ENCODE measurements around the gene TRIML1. TPM values are rescaled to one million over a fixed set of nuclear protein-coding genes. Genes with fewer than 3 reads are reported as not detected.

Gene TRIML1
- total RNA-seq, 4 donors from 2014 or later: not detected

DNA sequence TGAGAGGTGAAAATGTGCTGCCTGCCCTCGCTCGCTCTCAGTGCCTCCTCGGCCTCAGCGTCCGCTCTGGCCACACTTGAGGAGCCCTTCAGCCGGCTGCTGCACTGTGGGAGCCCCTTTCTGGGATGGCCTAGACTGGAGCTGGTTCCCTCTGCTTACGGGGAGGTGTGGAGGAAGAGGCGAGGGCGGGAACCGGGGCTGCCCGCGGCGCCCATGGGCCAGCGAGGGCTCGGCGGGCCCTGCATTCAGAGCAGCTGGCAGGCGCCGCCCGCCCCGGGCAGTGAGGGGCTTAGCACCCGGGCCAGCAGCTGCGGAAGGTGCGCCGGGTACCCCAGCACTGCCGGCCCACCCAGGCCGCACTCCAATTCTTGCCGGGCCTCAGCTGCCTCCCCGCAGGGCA lies 39.6 kb downstream of the TRIML1 start:
- no peaks in the 10 kb centered on the region for H3K36me3 ChIP-seq
- no peak overlapping the region for H3K27ac ChIP-seq
- WGBS, 2 donors: 93 to 96% methylated on average over 7 to 28 of the region's 28 CpGs
- no peaks in the 10 kb centered on the region for H3K4me1 ChIP-seq
- no peaks in the 10 kb centered on the region for H3K27me3 ChIP-seq
- H3K4me3 ChIP-seq: no peak overlapping the region
- DNase-seq (ENCODE audit: low spot score in 2 of 2): no peak
- TF ChIP-seq POLR2A (IDR thresholded peaks at IDR 0.05) (no peak), EP300 (IDR thresholded peaks at IDR 0.05) (no peak)
- peaks cover 0 to 3% (median 0%) of the 10 kb centered on the region in 4 donors for H3K9me3 ChIP-seq

DNA sequence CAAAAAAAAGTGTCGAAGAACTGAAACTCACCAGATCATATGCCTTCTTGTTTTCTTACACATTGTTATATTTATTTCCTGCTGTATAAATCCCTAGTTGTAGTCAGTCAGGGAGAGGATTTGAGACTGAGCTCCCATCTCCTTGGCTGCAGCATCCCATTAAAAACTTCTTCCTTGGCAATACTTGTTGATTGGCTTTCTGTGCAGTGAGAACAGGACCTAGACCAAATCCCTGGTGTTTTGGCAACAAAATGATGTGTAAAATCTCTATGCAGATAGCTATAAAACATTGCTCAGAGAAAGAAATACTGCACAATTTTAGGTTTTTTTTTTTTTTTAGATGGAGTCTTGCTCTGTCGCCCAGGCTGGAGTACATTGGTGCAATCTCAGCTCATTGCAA lies 47.9 kb downstream of the TRIML1 start:
- Histone ChIP-seq H3K36me3 (no peaks in the 10 kb centered on the region), H3K27ac (no peak overlapping the region), H3K9me3 (peaks cover 0 to 7% (median 0%) of the 10 kb centered on the region in 4 donors), H3K27me3 (no peaks in the 10 kb centered on the region), H3K4me1 (no peaks in the 10 kb centered on the region), H3K4me3 (no peak overlapping the region)
- no peak for DNase-seq (ENCODE audit: low spot score in 2 of 2)
- WGBS, 2 donors: 81 to 84% methylated on average over 2 of the region's 2 CpGs
- TF ChIP-seq, protein P1, sequence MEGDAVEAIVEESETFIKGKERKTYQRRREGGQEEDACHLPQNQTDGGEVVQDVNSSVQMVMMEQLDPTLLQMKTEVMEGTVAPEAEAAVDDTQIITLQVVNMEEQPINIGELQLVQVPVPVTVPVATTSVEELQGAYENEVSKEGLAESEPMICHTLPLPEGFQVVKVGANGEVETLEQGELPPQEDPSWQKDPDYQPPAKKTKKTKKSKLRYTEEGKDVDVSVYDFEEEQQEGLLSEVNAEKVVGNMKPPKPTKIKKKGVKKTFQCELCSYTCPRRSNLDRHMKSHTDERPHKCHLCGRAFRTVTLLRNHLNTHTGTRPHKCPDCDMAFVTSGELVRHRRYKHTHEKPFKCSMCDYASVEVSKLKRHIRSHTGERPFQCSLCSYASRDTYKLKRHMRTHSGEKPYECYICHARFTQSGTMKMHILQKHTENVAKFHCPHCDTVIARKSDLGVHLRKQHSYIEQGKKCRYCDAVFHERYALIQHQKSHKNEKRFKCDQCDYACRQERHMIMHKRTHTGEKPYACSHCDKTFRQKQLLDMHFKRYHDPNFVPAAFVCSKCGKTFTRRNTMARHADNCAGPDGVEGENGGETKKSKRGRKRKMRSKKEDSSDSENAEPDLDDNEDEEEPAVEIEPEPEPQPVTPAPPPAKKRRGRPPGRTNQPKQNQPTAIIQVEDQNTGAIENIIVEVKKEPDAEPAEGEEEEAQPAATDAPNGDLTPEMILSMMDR (IDR thresholded peaks at IDR 0.05): no peak
- TF ChIP-seq POLR2A (IDR thresholded peaks at IDR 0.05): no peak
- TF ChIP-seq EP300 (IDR thresholded peaks at IDR 0.05): no peak

DNA sequence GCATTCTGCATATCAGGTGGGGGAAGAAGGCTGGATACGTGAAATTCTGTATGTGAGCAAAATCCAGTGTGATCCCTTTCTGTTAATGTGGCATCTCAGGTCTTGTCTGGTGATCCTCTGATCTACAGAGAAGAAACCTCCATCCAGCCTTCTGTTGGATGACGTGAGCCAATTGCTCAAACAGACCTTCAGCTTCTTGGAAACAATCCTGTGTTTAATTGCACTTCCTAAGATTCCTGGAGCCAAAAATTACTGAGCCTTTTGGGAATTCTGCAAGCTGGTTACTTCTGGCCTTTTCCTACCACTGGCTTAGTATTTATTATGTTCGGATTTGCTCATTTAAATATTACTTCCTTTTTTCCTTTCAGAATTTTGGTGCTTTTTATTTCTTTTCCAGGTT lies 51.2 kb downstream of the TRIML1 start:
- TF ChIP-seq EP300 (IDR thresholded peaks at IDR 0.05) (no peak), POLR2A (IDR thresholded peaks at IDR 0.05) (no peak)
- TF ChIP-seq, protein P1 (IDR thresholded peaks at IDR 0.05): no peak
- H3K27ac ChIP-seq: no peak overlapping the region
- DNase-seq (ENCODE audit: low spot score in 2 of 2): no peak
- H3K4me3 ChIP-seq: no peak overlapping the region
- no peaks in the 10 kb centered on the region for H3K27me3 ChIP-seq
- 46 to 56% methylated on average over 3 of the region's 3 CpGs for WGBS, 2 donors
- H3K4me1 ChIP-seq: no peaks in the 10 kb centered on the region
- no peaks in the 10 kb centered on the region for H3K9me3 ChIP-seq
- H3K36me3 ChIP-seq: no peaks in the 10 kb centered on the region

DNA sequence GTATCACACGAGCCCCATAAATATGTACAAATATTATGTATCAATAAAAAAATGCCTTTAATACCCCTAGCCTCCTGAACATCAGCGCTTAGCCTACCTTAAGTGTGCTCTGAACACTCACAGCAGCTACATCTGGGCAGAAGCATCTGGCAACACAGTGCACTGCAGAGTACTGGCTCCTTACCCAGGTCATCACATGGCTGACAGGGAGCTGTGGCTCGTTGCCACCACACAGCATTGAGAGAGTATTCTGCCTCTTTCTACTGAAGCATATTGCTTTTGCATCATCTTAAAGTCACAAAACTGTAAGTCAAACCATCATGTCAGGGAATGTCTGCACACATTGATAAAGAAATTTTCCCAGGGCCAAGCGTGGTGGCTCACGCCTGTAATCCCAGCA lies 55.2 kb downstream of the TRIML1 start:
- Histone ChIP-seq H3K4me1 (peaks cover 0 to 5% (median 0%) of the 10 kb centered on the region in 4 donors), H3K9me3 (peaks cover 0 to 21% (median 0%) of the 10 kb centered on the region in 4 donors), H3K36me3 (no peaks in the 10 kb centered on the region), H3K27me3 (no peaks in the 10 kb centered on the region), H3K27ac (no peak overlapping the region), H3K4me3 (no peak overlapping the region)
- TF ChIP-seq POLR2A (IDR thresholded peaks at IDR 0.05): no peak
- TF ChIP-seq EP300 (IDR thresholded peaks at IDR 0.05): no peak
- TF ChIP-seq, protein P1 (IDR thresholded peaks at IDR 0.05): no peak
- WGBS, 2 donors: 87 to 90% methylated on average over 5 of the region's 5 CpGs
- no peak for DNase-seq (ENCODE audit: low spot score in 2 of 2)

DNA sequence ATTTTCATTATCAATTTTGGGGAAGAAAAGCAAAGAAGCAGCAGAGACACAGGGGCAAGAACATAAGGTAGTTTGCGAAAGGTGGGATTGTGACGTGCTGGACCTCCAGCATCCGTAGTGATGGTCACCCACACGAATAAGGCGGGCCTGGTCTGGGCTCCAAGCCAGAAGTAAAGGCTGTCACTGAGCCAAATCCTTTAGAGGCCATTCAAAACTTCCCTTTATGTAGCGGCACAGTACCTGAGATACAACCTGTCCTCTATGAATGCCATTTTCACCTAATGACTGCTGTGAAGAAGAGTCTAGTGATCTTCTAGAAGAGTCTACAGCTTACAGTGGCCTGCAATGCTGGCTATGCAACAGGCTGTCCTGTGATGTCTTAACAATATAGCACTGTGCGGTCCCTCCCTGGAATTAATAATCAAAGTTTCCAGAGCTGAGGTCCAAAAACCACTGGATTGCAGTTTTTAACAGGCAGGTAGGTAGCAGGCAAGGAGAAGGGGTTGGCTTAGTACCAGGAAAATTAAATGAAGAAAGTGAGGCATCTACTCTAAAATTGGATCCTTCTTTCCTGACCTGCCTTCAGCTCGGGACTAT lies 56.2 kb downstream of the TRIML1 start:
- TF ChIP-seq, protein P1 (IDR thresholded peaks at IDR 0.05): no peak
- H3K36me3 ChIP-seq: no peaks in the 10 kb centered on the region
- no peak for DNase-seq (ENCODE audit: low spot score in 2 of 2)
- no peak overlapping the region for H3K4me3 ChIP-seq
- no peak overlapping the region for H3K27ac ChIP-seq
- H3K9me3 ChIP-seq: peaks cover 0 to 21% (median 0%) of the 10 kb centered on the region in 4 donors
- H3K4me1 ChIP-seq: peaks cover 0 to 5% (median 0%) of the 10 kb centered on the region in 4 donors
- WGBS, 2 donors: 29 to 49% methylated on average over 8 of the region's 8 CpGs
- H3K27me3 ChIP-seq: no peaks in the 10 kb centered on the region
